Endothelial cell of umbilical vein (primary cell): Measurements from ENCODE around the gene GPR157. TPM values are rescaled to one million over a fixed set of nuclear protein-coding genes. Genes with fewer than 3 reads are reported as not detected.

Experiments used
- BruUV-seq: library from RNA; stranded (reverse); fragments of 400-500 nt; replicated peaks from 2 replicates; lab custom pipeline; 2021; lab: Mats Ljungman, UMichigan
- CTCF ChIA-PET: fragments of 300-600, 350-600 bp; sonication (Branson Sonifier 250); formaldehyde crosslinking; loops from one replicate; lab custom pipeline; 2021; ENCODE audit warnings: antibody characterized with exemption, inconsistent platforms; lab: Charles Lee
- POLR2A ChIA-PET: fragments of 300-600, 350-600 bp; sonication (Branson Sonifier 250); formaldehyde crosslinking; loops from one replicate; lab custom pipeline; 2021; ENCODE audit warnings: antibody characterized with exemption, inconsistent platforms; lab: Charles Lee
- DNase-seq: peaks from one replicate; pipeline ENCODE4 v3.0.0-alpha.2; 2011; ENCODE audit warnings: low read depth, low spot score
- FAIRE-seq: peaks from 2 replicates; lab custom pipeline; 2011; peaks lifted over from hg19 to GRCh38; lab: Jason Lieb, UNC
- H2AFZ ChIP-seq: 2 replicates; pipeline ENCODE4 v1.6.0; 2012; ENCODE audit warnings: low read depth, low read length, control low read depth, inconsistent platforms
- H3K27ac ChIP-seq: 2 replicates; pipeline ENCODE4 v1.5.1; 2011; ENCODE audit warnings: low read depth, mild to moderate bottlenecking, control low read depth, low read length, moderate library complexity; ENCODE audit not compliant: insufficient read depth
- H3K27me3 ChIP-seq, 2 experiments: 2 replicates each; pipeline versions ENCODE4 v1.6.0 to v1.6.1; 2011; ENCODE audit warnings: low read length in 2 of 2, mixed read lengths in 1 of 2; ENCODE audit not compliant: control insufficient read depth in 2 of 2, insufficient read depth in 2 of 2
- H3K36me3 ChIP-seq, 2 experiments: 2 replicates in 1 of 2; 3 replicates in 1 of 2; pipeline ENCODE4 v1.5.1; 2011; ENCODE audit warnings: low read length in 2 of 2, mild to moderate bottlenecking in 1 of 2, moderate library complexity in 1 of 2; ENCODE audit not compliant: control insufficient read depth in 2 of 2, insufficient read depth in 2 of 2; ENCODE audit errors: extremely low read depth in 1 of 2
- H3K4me1 ChIP-seq: 3 replicates; pipeline ENCODE4 v1.5.1; 2011; ENCODE audit warnings: mild to moderate bottlenecking, low read length; ENCODE audit not compliant: control insufficient read depth, insufficient read depth; ENCODE audit errors: extremely low read depth
- H3K4me2 ChIP-seq: 2 replicates; pipeline ENCODE4 v1.6.1; 2011; ENCODE audit warnings: low read length, control low read depth, mixed read lengths; ENCODE audit not compliant: insufficient read depth
- H3K4me3 ChIP-seq, 3 experiments: fragments of 200-600 bp in 1 of 3; sonication (generic), shearing (Covaris generic) in 1 of 3; replicated peaks in 1 of 3; 2 replicates each; pipeline ENCODE4 v1.5.1; 2011 to 2016; ENCODE audit warnings: control low read depth in 3 of 3, low read length in 3 of 3, mild to moderate bottlenecking in 2 of 3, inconsistent platforms in 1 of 3, low read depth in 1 of 3, moderate library complexity in 1 of 3; ENCODE audit not compliant: insufficient read depth in 1 of 3
- H3K79me2 ChIP-seq: 2 replicates; pipeline ENCODE4 v1.6.0; 2012; ENCODE audit warnings: low read length, inconsistent platforms; ENCODE audit not compliant: control insufficient read depth, insufficient read depth
- H3K9ac ChIP-seq: replicated peaks from 2 replicates; pipeline ENCODE3; 2011; ENCODE audit warnings: low read length, control low read depth; ENCODE audit not compliant: insufficient read depth; ENCODE audit errors: extremely low read depth
- H3K9me1 ChIP-seq: replicated peaks from 3 replicates; pipeline ENCODE4 v1.6.0; 2011; ENCODE audit warnings: mild to moderate bottlenecking, low read length; ENCODE audit not compliant: control insufficient read depth, insufficient read depth; ENCODE audit errors: extremely low read depth
- H3K9me3 ChIP-seq: replicated peaks from 2 replicates; pipeline ENCODE4 v1.5.1; 2012; ENCODE audit warnings: low read length, inconsistent platforms; ENCODE audit not compliant: control insufficient read depth, insufficient read depth
- H4K20me1 ChIP-seq: replicated peaks from 2 replicates; pipeline ENCODE3; 2011; ENCODE audit warnings: mild to moderate bottlenecking, low read length; ENCODE audit not compliant: control insufficient read depth, insufficient read depth; ENCODE audit errors: extremely low read depth
- EZH2 ChIP-seq: IDR thresholded peaks from 2 replicates; pipeline ENCODE4 v1.6.1; 2012; ENCODE audit warnings: borderline replicate concordance, low read depth, mild to moderate bottlenecking, moderate library complexity, low read length, inconsistent platforms; ENCODE audit not compliant: severe bottlenecking
- FOS ChIP-seq: IDR thresholded peaks from 2 replicates; pipeline ENCODE4 v1.6.1; 2011; ENCODE audit warnings: mild to moderate bottlenecking, low read length, moderate library complexity, borderline replicate concordance; ENCODE audit not compliant: insufficient read depth
- GATA2 ChIP-seq: IDR thresholded peaks from 2 replicates; pipeline ENCODE4 v1.7.0; 2011; ENCODE audit warnings: low read depth, mild to moderate bottlenecking, moderate library complexity, mixed read lengths, low read length; ENCODE audit not compliant: insufficient read length, insufficient read depth
- JUN ChIP-seq: IDR thresholded peaks from 2 replicates; pipeline ENCODE4 v1.6.1; 2011; ENCODE audit warnings: borderline replicate concordance, low read depth; ENCODE audit not compliant: insufficient read length, insufficient read depth
- MYC ChIP-seq: IDR thresholded peaks from one replicate; pipeline ENCODE4 v1.6.1; 2011; ENCODE audit warnings: mild to moderate bottlenecking, low read depth, low read length
- POLR2A ChIP-seq: IDR thresholded peaks from 2 replicates; pipeline ENCODE4 v1.6.1; 2012; ENCODE audit warnings: low read depth, mild to moderate bottlenecking, control low read depth, low read length
- POLR2AphosphoS5 ChIP-seq: IDR thresholded peaks from 2 replicates; pipeline ENCODE4 v1.6.1; 2012; ENCODE audit warnings: low read depth, mild to moderate bottlenecking, control low read depth, low read length, moderate library complexity; ENCODE audit not compliant: insufficient read depth
- dilution Hi-C: fragments of 300-500 bp; cut with MboI; formaldehyde crosslinking; loops from one replicate; pipeline ENCODE4 v1.15.0; 2019; ENCODE audit warnings: low sequenced_read_pairs; ENCODE audit not compliant: extremely low pct_ligation_motif_present
- intact Hi-C: fragments of 100-400 bp; cut with micrococcal nuclease; formaldehyde crosslinking; loops from one replicate; pipeline ENCODE4 v1.10.0; 2022
- polyA plus RNA-seq, 4 experiments: library from polyadenylated mRNA; depleted of rRNA in 3 of 4; stranded (reverse) in 3 of 4; unstranded in 1 of 4; fragments of >200 nt; gene quantifications; 2 replicates each; pipeline versions ENCODE4 v1.2.1 to v1.2.3, GENCODE V29; 2011 to 2012; ENCODE audit warnings: missing spikeins in 1 of 4
- total RNA-seq: library from RNA; stranded (reverse); gene quantifications from 2 replicates; pipeline ENCODE4 v1.2.3, GENCODE V29; 2021
- TF ChIP-seq, protein P1 (sequence below), 2 donors: IDR thresholded peaks; 1 replicate in 1 of 2; 2 replicates in 1 of 2; pipeline ENCODE4 v1.5.1; 2011; ENCODE audit warnings: low read length in 2 of 2, mild to moderate bottlenecking in 2 of 2, moderate library complexity in 2 of 2, control low read depth in 1 of 2, inconsistent platforms in 1 of 2, low read depth in 1 of 2; ENCODE audit not compliant: insufficient read depth in 1 of 2; ENCODE audit errors: extremely low read depth in 1 of 2
- TF ChIP-seq, protein P2 (sequence below): IDR thresholded peaks from 2 replicates; pipeline ENCODE4 v1.6.1; 2011; ENCODE audit not compliant: insufficient read depth, insufficient read length

GPR157 gene
- total and polyA plus RNA-seq, 2 donors (not counting 3 experiments of a cell fraction or from before 2014, with no cell fraction given): 1.0 to 6.5 TPM

DNA sequence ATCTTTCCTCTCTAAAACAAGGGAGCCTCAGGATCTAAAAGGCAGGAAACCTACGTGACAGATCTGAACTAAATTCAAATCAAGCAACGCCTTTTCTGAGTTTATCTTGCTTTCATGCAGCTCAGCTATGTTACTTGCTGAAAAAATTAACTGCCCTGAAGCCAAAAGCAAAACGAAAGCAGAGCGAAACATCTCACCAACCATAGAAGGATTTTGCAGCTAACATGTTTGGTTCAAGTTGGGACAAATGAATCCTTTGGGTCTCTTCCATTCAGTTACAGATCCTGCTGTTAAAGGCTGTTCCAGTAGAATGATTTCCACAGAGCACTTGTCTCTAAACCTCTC lies 59.9 kb downstream of the GPR157 start:
- no peaks in the 10 kb centered on the region for H3K9me3 ChIP-seq
- no peaks in the 10 kb centered on the region for H3K36me3 ChIP-seq
- H3K9me1 ChIP-seq: no peaks in the 10 kb centered on the region
- peaks cover 3% of the 10 kb centered on the region for H3K4me1 ChIP-seq
- BruUV-seq: no TSS peak
- POLR2A ChIA-PET: no interaction called here
- FAIRE-seq: peak; percentile 67
- H3K9ac ChIP-seq: no peak overlapping the region
- intact Hi-C loops (no loop called here), dilution Hi-C loops (no loop called here)
- CTCF ChIA-PET: interaction anchor here (0.9 kb wide), 1 partner anchor 64 kb away, joined by 3 read pairs; no protein-coding TSS in a partner anchor
- no peak overlapping the region for H2AFZ ChIP-seq
- no peaks in the 10 kb centered on the region for H3K79me2 ChIP-seq
- H3K27ac ChIP-seq: no peak overlapping the region
- no peaks in the 10 kb centered on the region for H3K27me3 ChIP-seq
- no peak for TF ChIP-seq POLR2AphosphoS5
- TF ChIP-seq, protein P1, sequence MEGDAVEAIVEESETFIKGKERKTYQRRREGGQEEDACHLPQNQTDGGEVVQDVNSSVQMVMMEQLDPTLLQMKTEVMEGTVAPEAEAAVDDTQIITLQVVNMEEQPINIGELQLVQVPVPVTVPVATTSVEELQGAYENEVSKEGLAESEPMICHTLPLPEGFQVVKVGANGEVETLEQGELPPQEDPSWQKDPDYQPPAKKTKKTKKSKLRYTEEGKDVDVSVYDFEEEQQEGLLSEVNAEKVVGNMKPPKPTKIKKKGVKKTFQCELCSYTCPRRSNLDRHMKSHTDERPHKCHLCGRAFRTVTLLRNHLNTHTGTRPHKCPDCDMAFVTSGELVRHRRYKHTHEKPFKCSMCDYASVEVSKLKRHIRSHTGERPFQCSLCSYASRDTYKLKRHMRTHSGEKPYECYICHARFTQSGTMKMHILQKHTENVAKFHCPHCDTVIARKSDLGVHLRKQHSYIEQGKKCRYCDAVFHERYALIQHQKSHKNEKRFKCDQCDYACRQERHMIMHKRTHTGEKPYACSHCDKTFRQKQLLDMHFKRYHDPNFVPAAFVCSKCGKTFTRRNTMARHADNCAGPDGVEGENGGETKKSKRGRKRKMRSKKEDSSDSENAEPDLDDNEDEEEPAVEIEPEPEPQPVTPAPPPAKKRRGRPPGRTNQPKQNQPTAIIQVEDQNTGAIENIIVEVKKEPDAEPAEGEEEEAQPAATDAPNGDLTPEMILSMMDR (IDR thresholded peaks at IDR 0.05; ENCODE audit: extremely low read depth in 1 of 2, insufficient read depth in 1 of 2, low read depth in 1 of 2, low read length in 2 of 2): no peak
- TF ChIP-seq GATA2: no peak
- TF ChIP-seq FOS: no peak
- no peak for TF ChIP-seq POLR2A
- TF ChIP-seq, protein P2, sequence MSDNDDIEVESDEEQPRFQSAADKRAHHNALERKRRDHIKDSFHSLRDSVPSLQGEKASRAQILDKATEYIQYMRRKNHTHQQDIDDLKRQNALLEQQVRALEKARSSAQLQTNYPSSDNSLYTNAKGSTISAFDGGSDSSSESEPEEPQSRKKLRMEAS: no peak
- TF ChIP-seq MYC: no peak
- no peak for TF ChIP-seq EZH2
- no peak for TF ChIP-seq JUN
- no peak overlapping the region for H3K4me3 ChIP-seq
- H3K4me2 ChIP-seq: no peak overlapping the region
- no peaks in the 10 kb centered on the region for H4K20me1 ChIP-seq
- no peak for DNase-seq
